ENCODE measurements around the gene PFKFB3. TPM values are rescaled to one million over a fixed set of nuclear protein-coding genes. Genes with fewer than 3 reads are reported as not detected.

PFKFB3 gene
- polyA plus RNA-seq, 3 donors, result 27.7 to 33.9 (median 31.0) TPM

DNA sequence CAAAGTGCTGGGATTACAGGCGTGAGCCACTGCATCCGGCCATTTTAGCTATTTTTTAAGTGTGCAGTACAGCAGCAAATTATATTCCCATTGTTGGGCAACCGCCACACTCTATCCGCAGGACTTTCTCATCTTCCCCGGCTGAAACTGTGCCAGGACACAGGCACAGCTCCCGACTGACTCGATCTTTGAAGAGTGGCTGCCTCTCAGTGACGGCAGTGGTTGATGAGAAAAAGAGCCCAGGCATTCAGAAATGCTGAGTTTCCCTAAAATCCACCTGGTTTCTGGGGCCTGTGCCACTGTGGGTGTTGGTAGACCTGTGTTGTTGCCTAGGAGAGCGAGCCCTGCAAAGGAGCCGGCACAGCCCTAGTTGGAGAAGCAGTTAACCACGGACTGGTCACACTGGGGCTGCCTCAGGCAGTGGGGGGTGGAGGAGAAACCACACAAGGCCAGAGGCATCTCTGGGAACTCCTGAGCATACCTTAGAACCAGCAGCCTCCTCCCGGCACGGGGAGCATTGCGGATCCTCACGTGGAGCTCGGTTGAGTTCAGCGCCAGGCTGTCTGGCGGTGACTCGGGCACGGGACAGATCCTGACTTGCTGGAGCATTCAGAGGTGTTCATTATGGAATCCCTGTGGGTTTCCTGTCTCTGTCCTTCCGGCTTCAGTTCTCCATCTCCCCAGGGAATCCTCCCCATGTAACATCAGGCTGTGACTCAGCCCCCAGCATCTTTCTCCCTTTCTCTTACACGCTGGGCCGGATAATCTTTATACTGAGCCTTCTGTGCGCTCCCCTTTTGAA is 16.2 kb downstream of the PFKFB3 start:
- DNase-seq (ENCODE audit: low read depth in 3 of 3, low spot score in 2 of 3), result no peak

DNA sequence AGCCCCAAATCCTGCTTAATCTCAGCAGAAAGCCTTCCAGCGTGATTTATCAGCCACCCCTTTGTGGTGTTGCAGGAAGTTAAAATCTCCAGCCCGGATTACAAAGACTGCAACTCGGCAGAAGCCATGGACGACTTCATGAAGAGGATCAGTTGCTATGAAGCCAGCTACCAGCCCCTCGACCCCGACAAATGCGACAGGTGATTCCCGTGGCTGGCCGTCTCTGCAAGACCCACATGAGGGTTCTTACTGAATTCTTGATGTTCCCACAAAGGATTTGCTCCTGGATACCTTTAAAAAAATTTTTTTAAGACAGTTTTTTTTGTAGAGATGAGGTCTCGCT is 16.7 kb downstream of the PFKFB3 start:
- DNase-seq (ENCODE audit: low read depth in 3 of 3, low spot score in 2 of 3), result no peak

DNA sequence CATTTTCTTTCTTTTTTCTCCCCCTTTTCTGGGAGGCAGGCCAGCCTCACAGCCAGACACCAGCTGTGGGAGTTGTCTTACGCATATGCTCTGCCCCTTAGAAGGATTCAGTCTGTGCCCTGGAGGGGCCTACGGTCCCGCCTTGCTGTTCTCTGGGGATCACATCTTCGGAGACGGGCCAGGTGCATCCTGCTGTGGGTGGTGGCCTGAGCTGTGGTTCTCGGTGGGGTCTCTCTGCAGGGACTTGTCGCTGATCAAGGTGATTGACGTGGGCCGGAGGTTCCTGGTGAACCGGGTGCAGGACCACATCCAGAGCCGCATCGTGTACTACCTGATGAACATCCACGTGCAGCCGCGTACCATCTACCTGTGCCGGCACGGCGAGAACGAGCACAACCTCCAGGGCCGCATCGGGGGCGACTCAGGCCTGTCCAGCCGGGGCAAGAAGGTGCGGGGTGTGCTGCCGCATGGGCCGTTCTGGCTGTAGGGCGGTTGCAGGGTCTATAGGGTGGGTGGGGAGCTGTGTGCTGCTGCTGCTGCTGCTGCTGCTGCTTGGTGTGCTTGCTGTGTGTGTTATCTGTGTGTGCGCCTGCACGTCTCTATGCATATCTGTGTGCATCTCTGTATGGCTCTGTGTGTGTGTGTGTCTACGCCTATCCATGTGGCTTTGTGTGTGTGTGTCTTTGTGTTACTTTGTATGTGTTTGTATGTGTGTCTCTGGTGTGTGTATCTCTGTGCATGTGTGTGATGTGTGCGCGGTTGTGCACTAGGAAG is 17.9 kb downstream of the PFKFB3 start:
- DNase-seq (ENCODE audit: low read depth in 3 of 3, low spot score in 2 of 3), result no peak

- no peak for DNase-seq (ENCODE audit: low read depth in 3 of 3, low spot score in 2 of 3)
These were observed 18.6 kb downstream of the PFKFB3 start for GRCh38 chr10:6221192-6221940.

GRCh38 chr10:6221971-6222751 is 19.4 kb downstream of the PFKFB3 start:
- no peak for DNase-seq (ENCODE audit: low read depth in 3 of 3, low spot score in 2 of 3)

GRCh38 chr10:6222755-6223154 is 20.0 kb downstream of the PFKFB3 start:
- DNase-seq (ENCODE audit: low read depth in 3 of 3, low spot score in 2 of 3), result no peak

- DNase-seq (ENCODE audit: low read depth in 3 of 3, low spot score in 2 of 3), result no peak
These were observed 21.2 kb downstream of the PFKFB3 start for GRCh38 chr10:6223981-6224380.

- no peak for DNase-seq (ENCODE audit: low read depth in 3 of 3, low spot score in 2 of 3)
These were observed 22.0 kb downstream of the PFKFB3 start for GRCh38 chr10:6224781-6225180.

- DNase-seq (ENCODE audit: low read depth in 3 of 3, low spot score in 2 of 3), result no peak
These were observed 22.6 kb downstream of the PFKFB3 start for GRCh38 chr10:6225263-6225814.

DNA sequence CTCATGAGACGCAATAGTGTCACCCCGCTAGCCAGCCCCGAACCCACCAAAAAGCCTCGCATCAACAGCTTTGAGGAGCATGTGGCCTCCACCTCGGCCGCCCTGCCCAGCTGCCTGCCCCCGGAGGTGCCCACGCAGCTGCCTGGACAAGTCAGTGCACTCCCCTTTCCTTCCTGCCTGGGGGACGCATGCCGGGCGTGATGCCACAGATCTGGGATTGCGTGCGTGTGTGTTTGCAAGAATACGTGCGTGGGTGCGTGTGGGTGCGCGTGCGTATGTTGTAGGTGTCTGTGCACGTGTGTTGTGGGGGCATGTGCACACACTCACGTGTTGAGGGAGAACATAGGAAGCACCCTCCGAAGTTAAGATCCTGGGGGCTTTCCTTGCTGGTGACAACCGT is 23.5 kb downstream of the PFKFB3 start:
- DNase-seq (ENCODE audit: low read depth in 3 of 3, low spot score in 2 of 3), result no peak

- DNase-seq (ENCODE audit: low read depth in 3 of 3, low spot score in 2 of 3), result no peak
These were observed 24.6 kb downstream of the PFKFB3 start for GRCh38 chr10:6227346-6227745.

- no peak for DNase-seq (ENCODE audit: low read depth in 3 of 3, low spot score in 2 of 3)
These were observed 25.3 kb downstream of the PFKFB3 start for GRCh38 chr10:6228010-6228511.

DNA sequence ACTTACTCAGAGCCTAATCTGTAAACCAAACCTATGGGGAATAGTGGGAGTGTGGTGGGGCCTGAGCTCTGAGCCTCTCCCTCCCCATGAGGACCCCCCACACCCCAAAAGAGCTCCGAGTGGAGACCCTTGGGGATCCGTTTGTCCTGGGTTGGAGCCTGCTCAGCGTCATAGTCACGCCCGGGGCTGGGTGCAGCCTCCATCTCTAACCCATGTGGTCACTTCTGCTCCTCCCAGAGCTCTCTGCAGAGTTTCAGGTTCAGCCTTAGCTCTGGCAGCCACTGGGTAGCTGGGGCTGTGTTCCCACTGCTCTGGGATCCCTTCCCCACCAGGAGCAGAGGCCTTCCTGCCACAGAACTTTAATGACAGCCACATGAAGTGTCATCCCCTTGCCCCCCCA is 25.9 kb downstream of the PFKFB3 start:
- no peak for DNase-seq (ENCODE audit: low read depth in 3 of 3, low spot score in 2 of 3)

GRCh38 chr10:6229290-6229689 is 26.6 kb downstream of the PFKFB3 start:
- no peak for DNase-seq (ENCODE audit: low read depth in 3 of 3, low spot score in 2 of 3)

- no peak for DNase-seq (ENCODE audit: low read depth in 3 of 3, low spot score in 2 of 3)
These were observed 27.0 kb downstream of the PFKFB3 start for GRCh38 chr10:6229746-6230145.

GRCh38 chr10:6230315-6230714 is 27.6 kb downstream of the PFKFB3 start:
- no peak for DNase-seq (ENCODE audit: low read depth in 3 of 3, low spot score in 2 of 3)

- DNase-seq (ENCODE audit: low read depth in 3 of 3, low spot score in 2 of 3), result no peak
These were observed 28.4 kb downstream of the PFKFB3 start for GRCh38 chr10:6231146-6231545.

- no peak for DNase-seq (ENCODE audit: low read depth in 3 of 3, low spot score in 2 of 3)
These were observed 29.0 kb downstream of the PFKFB3 start for GRCh38 chr10:6231730-6232129.

GRCh38 chr10:6232225-6232807 is 29.6 kb downstream of the PFKFB3 start:
- DNase-seq (ENCODE audit: low read depth in 3 of 3, low spot score in 2 of 3), result no peak
